Duodenal mucosa (tissue), 2 donors: Measurements from ENCODE around the gene ANKRD12.

ENCODE experiments used
- H3K27ac ChIP-seq: one replicate; pipeline ENCODE4 v1.7.0; 2013; ENCODE audit warnings: low read depth, low read length
- H3K27me3 ChIP-seq, 2 donors: one replicate each; pipeline ENCODE4 v1.7.0; 2013; ENCODE audit warnings: low read length in 2 of 2, control low read depth in 1 of 2; ENCODE audit not compliant: insufficient read depth in 2 of 2, control insufficient read depth in 1 of 2
- H3K36me3 ChIP-seq, 2 donors: one replicate each; pipeline ENCODE4 v1.7.0; 2013; ENCODE audit warnings: low read length in 2 of 2, control low read depth in 1 of 2; ENCODE audit not compliant: insufficient read depth in 2 of 2, control insufficient read depth in 1 of 2
- H3K4me1 ChIP-seq, 2 donors: one replicate each; pipeline ENCODE4 v1.7.0; 2013; ENCODE audit warnings: low read length in 2 of 2, control low read depth in 1 of 2; ENCODE audit not compliant: insufficient read depth in 2 of 2, control insufficient read depth in 1 of 2
- H3K4me3 ChIP-seq, 2 donors: one replicate each; pipeline ENCODE4 v1.7.0; 2013; ENCODE audit warnings: low read length in 2 of 2, low read depth in 1 of 2
- H3K9ac ChIP-seq, 2 donors: one replicate each; pipeline ENCODE4 v1.7.0; 2013; ENCODE audit warnings: low read length in 2 of 2, low read depth in 1 of 2
- H3K9me3 ChIP-seq, 2 donors: one replicate each; pipeline ENCODE4 v1.7.0; 2013; ENCODE audit warnings: low read length in 2 of 2, control low read depth in 1 of 2; ENCODE audit not compliant: control insufficient read depth in 1 of 2

ANKRD12 gene

GRCh38 chr18:9139400-9140039 lies 2.9 kb downstream of the ANKRD12 start:
- H3K27ac ChIP-seq: no peak overlapping the region

GRCh38 chr18:9140381-9140780 lies 3.8 kb downstream of the ANKRD12 start:
- Histone ChIP-seq H3K9me3 (no peaks in the 10 kb centered on the region), H3K27ac (no peak overlapping the region), H3K36me3 (no peaks in the 10 kb centered on the region), H3K27me3 (no peaks in the 10 kb centered on the region), H3K4me3 (peak overlapping the region in 1 of 2 donors; percentile 11), H3K9ac (peak overlapping the region in 1 of 2 donors; percentile 20), H3K4me1 (peaks cover 44 to 50% of the 10 kb centered on the region in 2 donors)

More at GRCh38 chr18:9139400-9140039, 2.9 kb downstream of the ANKRD12 start:
- peak overlapping the region; percentile 83 to 92 for H3K4me3 ChIP-seq
- peak overlapping the region in 1 of 2 donors; percentile 20 for H3K9ac ChIP-seq
- H3K27me3 ChIP-seq: no peaks in the 10 kb centered on the region
- no peaks in the 10 kb centered on the region for H3K9me3 ChIP-seq
- peaks cover 44 to 58% of the 10 kb centered on the region in 2 donors for H3K4me1 ChIP-seq
- H3K36me3 ChIP-seq: peaks cover under 1 to 5% of the 10 kb centered on the region in 2 donors

GRCh38 chr18:9140984-9141383 lies 4.4 kb downstream of the ANKRD12 start:
- H3K36me3 ChIP-seq: no peaks in the 10 kb centered on the region
- no peak overlapping the region for H3K27ac ChIP-seq
- H3K9ac ChIP-seq: no peak overlapping the region
- H3K9me3 ChIP-seq: no peaks in the 10 kb centered on the region
- H3K4me1 ChIP-seq: peaks cover 44 to 45% of the 10 kb centered on the region in 2 donors
- H3K27me3 ChIP-seq: no peaks in the 10 kb centered on the region
- peak overlapping the region in 1 of 2 donors; percentile 11 for H3K4me3 ChIP-seq

GRCh38 chr18:9146224-9146623 lies 9.6 kb downstream of the ANKRD12 start:
- peaks cover 19 to 39% of the 10 kb centered on the region in 2 donors for H3K4me1 ChIP-seq
- no peak overlapping the region for H3K4me3 ChIP-seq
- H3K9ac ChIP-seq: no peak overlapping the region
- H3K36me3 ChIP-seq: no peaks in the 10 kb centered on the region
- no peaks in the 10 kb centered on the region for H3K9me3 ChIP-seq
- H3K27ac ChIP-seq: no peak overlapping the region
- no peaks in the 10 kb centered on the region for H3K27me3 ChIP-seq

GRCh38 chr18:9147440-9148202 lies 11.0 kb downstream of the ANKRD12 start:
- Histone ChIP-seq H3K4me1 (peaks cover 10 to 32% of the 10 kb centered on the region in 2 donors), H3K4me3 (no peak overlapping the region), H3K9ac (peak overlapping the region in 1 of 2 donors; percentile 5), H3K36me3 (no peaks in the 10 kb centered on the region), H3K27ac (no peak overlapping the region), H3K9me3 (no peaks in the 10 kb centered on the region), H3K27me3 (no peaks in the 10 kb centered on the region)

GRCh38 chr18:9148203-9148552 lies 11.6 kb downstream of the ANKRD12 start:
- no peak overlapping the region for H3K27ac ChIP-seq
- H3K36me3 ChIP-seq: no peaks in the 10 kb centered on the region
- peak overlapping the region in 1 of 2 donors; percentile 5 for H3K9ac ChIP-seq
- no peaks in the 10 kb centered on the region for H3K27me3 ChIP-seq
- no peak overlapping the region for H3K4me3 ChIP-seq
- H3K4me1 ChIP-seq: peaks cover 10 to 27% of the 10 kb centered on the region in 2 donors
- no peaks in the 10 kb centered on the region for H3K9me3 ChIP-seq

- no peak overlapping the region for H3K27ac ChIP-seq
Observed at GRCh38 chr18:9150121-9150520, 13.5 kb downstream of the ANKRD12 start.

GRCh38 chr18:9153256-9153655 lies 16.7 kb downstream of the ANKRD12 start:
- Histone ChIP-seq H3K36me3 (no peaks in the 10 kb centered on the region), H3K9me3 (no peaks in the 10 kb centered on the region), H3K27me3 (no peaks in the 10 kb centered on the region), H3K4me1 (peaks cover 0 to 9% of the 10 kb centered on the region in 2 donors), H3K27ac (no peak overlapping the region), H3K4me3 (no peak overlapping the region), H3K9ac (no peak overlapping the region)

More at GRCh38 chr18:9150121-9150520, 13.5 kb downstream of the ANKRD12 start:
- Histone ChIP-seq H3K27me3 (no peaks in the 10 kb centered on the region), H3K9ac (no peak overlapping the region), H3K9me3 (no peaks in the 10 kb centered on the region), H3K36me3 (no peaks in the 10 kb centered on the region), H3K4me1 (peaks cover 0 to 27% of the 10 kb centered on the region in 2 donors), H3K4me3 (no peak overlapping the region)

GRCh38 chr18:9156604-9157249 lies 20.1 kb downstream of the ANKRD12 start:
- Histone ChIP-seq H3K4me3 (no peak overlapping the region), H3K4me1 (peaks cover 0 to 3% of the 10 kb centered on the region in 2 donors), H3K9ac (no peak overlapping the region), H3K27me3 (no peaks in the 10 kb centered on the region), H3K9me3 (no peaks in the 10 kb centered on the region), H3K36me3 (no peaks in the 10 kb centered on the region), H3K27ac (no peak overlapping the region)

- no peak overlapping the region for H3K4me3 ChIP-seq
- no peak overlapping the region for H3K27ac ChIP-seq
- no peaks in the 10 kb centered on the region for H3K9me3 ChIP-seq
- H3K36me3 ChIP-seq: no peaks in the 10 kb centered on the region
- H3K27me3 ChIP-seq: no peaks in the 10 kb centered on the region
- no peak overlapping the region for H3K9ac ChIP-seq
- H3K4me1 ChIP-seq: no peaks in the 10 kb centered on the region
Observed at GRCh38 chr18:9157806-9158205, 21.2 kb downstream of the ANKRD12 start.
